Loucy (cell line): Measurements from ENCODE around the gene SRGAP2C.
"Not testable (repeated sequence)": the region's sequence is repeated elsewhere in the genome, so short reads cannot be mapped to it uniquely, and the experiment has no call there.

Source experiments
- EZH2phosphoT487 ChIP-seq: fragments of 200-600 bp; IDR thresholded peaks from 2 replicates; pipeline ENCODE4 v1.6.1; 2018; ENCODE audit warnings: antibody characterized with exemption, mild to moderate bottlenecking, moderate library complexity, borderline replicate concordance
- TF ChIP-seq, protein P1 (sequence below): fragments of 200-600 bp; sonication (generic); conservative IDR thresholded peaks from 2 replicates; pipeline ENCODE4 v1.5.1; 2014; ENCODE audit warnings: mild to moderate bottlenecking, antibody characterized with exemption, low read length

DNA sequence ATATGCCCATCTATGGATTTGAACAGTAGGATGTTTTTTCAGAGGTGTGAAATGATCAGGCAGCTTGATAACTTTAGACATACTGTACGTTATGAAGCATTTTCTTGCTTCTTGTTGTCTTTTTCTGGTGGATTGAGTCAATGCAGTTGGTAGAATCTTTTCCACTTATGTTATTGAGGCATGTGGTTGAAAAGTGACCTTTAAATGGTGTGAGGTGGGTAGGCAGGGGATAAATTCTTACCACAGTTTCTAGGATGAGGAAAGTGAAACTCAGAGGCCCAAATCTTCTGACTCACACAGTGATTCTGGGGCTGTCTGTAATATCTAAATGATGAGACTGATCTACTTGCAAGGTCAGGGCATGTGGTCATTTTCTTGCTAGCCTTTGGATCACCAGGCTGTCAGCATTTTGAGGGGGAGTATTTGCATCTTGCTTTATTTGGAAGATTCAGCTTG, 79.0 kb downstream of the SRGAP2C start:
- TF ChIP-seq, protein P1, sequence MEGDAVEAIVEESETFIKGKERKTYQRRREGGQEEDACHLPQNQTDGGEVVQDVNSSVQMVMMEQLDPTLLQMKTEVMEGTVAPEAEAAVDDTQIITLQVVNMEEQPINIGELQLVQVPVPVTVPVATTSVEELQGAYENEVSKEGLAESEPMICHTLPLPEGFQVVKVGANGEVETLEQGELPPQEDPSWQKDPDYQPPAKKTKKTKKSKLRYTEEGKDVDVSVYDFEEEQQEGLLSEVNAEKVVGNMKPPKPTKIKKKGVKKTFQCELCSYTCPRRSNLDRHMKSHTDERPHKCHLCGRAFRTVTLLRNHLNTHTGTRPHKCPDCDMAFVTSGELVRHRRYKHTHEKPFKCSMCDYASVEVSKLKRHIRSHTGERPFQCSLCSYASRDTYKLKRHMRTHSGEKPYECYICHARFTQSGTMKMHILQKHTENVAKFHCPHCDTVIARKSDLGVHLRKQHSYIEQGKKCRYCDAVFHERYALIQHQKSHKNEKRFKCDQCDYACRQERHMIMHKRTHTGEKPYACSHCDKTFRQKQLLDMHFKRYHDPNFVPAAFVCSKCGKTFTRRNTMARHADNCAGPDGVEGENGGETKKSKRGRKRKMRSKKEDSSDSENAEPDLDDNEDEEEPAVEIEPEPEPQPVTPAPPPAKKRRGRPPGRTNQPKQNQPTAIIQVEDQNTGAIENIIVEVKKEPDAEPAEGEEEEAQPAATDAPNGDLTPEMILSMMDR, result not testable (repeated sequence)
- TF ChIP-seq EZH2phosphoT487, result not testable (repeated sequence)
